Superior temporal gyrus (tissue), 1 donor: ENCODE measurements around the gene TBL2.
"Not testable (repeated sequence)": the region's sequence is repeated elsewhere in the genome, so short reads cannot be mapped to it uniquely, and the experiment has no call there.

Experiments used
- DNase-seq: peaks from one replicate; pipeline ENCODE4 v3.0.0-alpha.2; 2016; ENCODE audit errors: extremely low spot score

TBL2 gene

GRCh38 chr7:73606801-73607691 is 28.7 kb upstream of the TBL2 start:
- peak; percentile 62 for DNase-seq

DNA sequence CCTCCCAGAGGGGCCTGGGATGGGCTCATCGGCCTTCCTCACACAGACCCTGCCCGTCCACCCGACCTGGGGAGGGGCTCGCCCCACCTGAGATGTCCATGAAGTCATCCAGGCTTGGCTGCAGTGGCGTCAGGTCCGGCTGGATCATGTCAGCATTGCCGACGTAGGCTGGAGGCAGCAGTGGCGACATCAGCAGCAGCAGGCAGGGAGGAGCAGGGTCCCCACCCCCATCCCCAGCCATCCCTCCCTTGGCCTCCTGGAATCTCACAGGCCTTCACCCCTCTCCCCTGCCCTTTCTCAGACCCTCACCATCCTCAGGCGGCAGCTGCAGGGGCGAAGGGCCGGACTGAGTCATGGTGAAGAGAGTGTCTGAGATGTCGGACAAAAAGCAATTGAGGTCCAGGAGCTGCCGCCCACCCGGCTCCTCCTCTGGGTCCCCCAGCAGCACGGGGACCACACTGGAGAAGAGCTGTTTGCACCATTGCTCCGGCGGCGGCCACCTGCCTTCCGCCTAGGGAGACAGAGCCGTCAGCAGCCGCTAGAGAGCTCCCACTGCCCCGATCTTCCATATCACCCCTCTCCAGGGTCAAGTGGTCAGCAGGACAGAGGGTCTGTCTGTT is 27.3 kb upstream of the TBL2 start:
- DNase-seq, result no peak

GRCh38 chr7:73602721-73603651 is 24.6 kb upstream of the TBL2 start:
- DNase-seq, result no peak

GRCh38 chr7:73599916-73600315 is 21.5 kb upstream of the TBL2 start:
- DNase-seq, result no peak

GRCh38 chr7:73599151-73599882 is 20.9 kb upstream of the TBL2 start:
- DNase-seq, result no peak

- DNase-seq, result no peak
Observed at GRCh38 chr7:73597978-73598782, 19.8 kb upstream of the TBL2 start.

DNA sequence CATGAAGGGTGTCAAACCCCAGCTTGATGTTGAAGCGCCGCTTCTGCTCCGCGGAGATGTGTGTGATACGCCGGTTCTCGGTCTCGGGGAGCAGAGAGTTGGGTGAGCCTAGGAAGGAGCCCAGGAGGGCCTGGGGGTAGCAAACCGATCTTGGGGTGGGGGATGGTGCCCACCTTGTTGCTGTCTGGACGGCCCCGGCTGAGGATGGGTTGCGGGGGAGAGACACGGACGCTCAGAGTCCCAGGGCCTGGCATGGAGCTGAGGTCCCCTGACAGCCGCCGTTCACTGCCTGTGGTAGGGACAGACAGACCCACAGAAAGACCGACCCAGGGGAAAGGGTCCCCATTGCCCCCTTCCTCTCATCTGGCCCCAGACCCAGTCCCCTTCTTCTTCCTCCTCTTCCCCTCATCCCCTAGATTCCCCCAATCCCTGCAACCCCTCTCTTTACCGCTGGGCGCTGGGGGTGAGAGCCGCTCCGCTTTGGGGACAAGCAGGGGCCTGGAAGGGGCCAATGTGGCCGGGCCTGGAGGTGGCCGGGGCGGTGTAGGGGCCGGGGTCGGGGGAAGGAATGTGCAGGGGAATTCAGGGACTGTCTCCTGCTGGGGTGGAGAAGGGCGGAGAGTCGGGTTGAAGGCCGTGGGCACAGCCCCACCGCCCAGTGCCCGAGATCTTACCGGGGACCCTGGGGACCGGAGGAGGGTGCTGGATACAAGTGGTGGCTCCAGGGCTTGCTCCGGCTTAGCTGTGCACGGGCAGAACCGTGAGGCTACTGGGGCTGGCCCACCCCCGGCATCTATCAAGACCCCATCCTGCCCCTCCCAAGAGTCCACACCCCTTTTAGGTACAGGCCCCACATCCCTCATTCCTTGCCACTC is 18.0 kb upstream of the TBL2 start:
- DNase-seq, result no peak

GRCh38 chr7:73595358-73595757 is 17.0 kb upstream of the TBL2 start:
- DNase-seq, result no peak

DNA sequence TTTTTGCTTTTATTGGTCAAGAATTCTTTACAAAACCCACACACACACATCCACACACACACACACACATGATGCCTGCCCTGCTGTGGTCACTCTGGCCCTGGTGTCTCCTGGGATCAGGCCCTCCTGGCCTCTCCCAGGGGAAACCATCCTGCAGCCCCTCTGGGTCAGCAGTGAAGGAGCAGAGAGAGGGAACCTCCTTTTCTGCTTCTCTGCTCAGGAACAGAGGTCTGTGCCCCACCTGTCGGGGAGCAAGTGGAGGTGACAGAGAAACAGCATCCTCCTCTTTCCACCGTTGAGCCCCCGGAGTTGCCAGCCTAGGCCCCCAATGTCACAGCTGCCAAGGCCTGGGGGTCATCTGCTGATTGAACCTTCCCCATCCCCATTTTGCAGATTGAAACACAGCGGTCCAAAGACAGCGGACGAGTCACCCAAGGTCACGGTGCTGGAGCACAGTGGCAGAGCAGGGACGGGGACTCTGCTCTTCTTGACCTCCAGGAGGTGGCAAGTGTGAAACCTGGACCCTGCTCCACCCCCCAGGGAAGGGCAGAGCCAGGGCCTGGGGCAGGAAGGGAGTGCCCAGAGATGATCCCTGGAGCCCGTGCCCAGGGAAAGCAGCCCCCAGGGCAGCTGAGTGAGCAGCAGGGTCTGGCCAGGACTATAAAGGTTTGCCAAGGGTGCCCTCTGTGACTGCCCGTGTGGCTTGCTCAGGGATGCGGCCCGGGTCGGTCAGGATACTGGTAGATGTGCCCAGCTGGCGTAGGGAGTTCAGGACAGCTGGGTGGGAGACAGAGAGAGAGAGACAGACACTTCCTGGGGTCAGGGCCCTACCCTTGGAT is 15.0 kb upstream of the TBL2 start:
- DNase-seq, result no peak

DNA sequence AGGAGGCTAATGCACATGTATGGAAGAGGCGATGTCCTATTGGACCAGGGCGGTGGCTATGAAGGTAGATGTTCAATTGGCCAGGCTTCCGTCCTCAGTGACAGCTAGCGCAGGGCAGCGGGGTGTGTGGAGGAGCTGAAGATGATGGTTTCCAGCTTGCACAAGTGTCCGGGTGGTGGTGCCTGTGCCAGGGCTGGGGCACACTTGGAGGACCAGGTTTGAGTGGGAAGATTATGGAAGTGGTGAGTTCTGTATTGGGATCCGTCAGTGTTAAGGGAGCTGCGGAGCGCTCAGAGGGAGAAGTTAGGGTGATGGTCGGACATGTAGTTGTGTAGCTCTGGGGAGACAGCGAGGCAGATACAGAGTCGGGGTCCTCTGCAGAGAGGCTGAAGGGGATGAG is 8.5 kb upstream of the TBL2 start:
- DNase-seq, result no peak

DNA sequence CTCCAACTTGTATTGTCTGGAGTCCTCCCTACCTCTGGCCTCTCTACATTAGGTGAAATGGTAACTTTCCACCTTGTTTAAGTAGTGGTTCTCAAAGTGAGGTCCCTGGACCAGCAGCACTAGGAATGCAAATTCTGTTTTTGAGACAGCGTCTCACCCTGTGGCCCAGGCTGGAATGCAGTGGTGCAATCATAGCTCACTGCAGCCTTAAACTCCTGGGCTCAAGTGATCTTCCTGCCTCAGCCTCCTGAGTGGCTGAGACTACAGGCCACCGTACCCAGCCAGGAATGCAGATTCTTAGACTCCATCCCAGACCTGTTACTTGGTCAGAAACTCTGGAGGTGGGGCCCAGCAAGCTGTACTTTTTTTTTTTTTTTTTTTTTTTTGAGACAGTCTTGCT is 6.8 kb upstream of the TBL2 start:
- DNase-seq, result no peak

DNA sequence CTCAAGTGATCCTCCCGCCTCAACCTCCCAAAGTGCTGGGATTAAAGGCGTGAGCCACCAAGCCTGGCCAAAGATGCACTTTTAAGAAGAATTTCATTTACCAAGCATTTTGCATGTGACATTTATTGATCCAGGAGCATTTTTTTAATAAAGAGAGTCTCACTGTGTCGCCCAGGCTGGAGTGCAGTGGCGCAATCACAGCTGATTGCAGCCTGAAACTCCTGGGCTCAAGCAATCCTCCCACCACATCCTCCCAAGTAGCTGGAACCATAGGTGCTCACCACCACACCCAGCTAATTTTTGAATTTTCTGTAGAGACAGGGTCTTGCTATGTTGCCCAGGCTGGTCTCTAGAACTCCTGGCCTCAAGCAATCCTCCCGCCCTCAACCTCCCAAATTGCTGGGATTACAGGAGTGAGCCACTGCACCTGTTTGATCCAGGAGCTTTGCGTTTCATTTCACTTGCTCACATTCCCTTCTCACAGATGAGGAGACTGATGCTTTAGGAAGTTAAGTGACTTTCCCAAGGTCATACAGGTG is 4.4 kb upstream of the TBL2 start:
- DNase-seq, result no peak

DNA sequence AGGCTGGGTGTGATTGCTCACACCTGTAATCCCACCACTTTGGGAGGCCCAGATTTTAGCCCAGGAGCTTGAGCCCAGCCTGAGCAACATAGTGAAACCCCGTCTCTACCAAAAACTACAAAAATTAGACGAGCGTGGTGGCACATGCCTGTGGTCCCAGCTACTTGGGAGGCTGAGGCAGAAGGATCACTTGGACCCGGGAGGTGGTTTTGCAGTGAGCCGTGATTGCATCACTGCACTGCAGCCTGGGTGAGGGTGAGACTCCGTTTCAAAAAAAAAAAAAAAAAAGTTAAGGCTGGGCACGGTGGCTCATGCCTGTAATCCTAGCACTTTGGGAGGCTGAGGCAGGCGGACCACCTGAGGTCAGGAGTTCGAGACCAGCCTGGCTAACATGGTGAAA is 2.6 kb upstream of the TBL2 start:
- not testable (repeated sequence) for DNase-seq

- no peak for DNase-seq
Observed at GRCh38 chr7:73577627-73578341, 595 bp downstream of the TBL2 start.

DNA sequence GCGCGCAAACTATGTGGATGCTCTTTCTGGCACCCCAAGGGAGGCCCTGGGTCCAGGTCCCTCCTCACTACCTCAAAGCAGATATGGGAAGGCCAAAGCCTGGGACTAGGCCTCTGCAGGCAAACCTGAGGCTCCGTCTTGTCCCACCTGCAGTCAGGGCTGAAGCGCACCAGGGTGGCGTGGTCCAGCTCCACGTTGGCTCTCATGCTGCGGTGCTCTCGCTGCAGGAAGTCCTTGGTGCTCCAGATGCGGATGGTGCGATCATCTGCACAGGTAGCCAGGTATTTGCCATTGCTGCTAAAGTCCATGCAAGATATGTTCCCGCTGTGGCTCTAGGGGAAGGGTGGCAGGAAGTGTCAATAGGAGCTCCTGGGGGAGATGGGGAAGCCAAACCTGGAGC is 4.6 kb downstream of the TBL2 start:
- DNase-seq, result no peak

DNA sequence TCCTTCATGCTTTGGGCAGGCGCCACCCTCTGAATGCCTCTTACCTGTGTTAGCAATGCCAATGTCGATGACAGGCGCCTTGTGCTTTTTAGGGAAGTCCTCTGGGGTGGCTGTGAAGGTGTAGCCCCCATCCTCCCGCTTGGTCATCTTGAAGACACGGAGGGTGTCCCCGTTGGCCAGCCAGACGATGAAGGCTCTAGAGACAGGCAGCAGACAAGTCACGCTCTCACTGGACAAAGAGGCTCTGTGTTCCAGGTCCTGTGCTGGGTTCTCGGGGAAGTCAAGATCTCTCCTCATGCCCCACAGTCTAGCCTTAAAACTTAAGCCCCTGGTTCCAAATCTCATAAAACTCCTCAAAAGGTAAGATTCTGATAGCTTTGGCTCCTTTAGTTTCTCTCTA is 5.1 kb downstream of the TBL2 start:
- DNase-seq, result no peak

DNA sequence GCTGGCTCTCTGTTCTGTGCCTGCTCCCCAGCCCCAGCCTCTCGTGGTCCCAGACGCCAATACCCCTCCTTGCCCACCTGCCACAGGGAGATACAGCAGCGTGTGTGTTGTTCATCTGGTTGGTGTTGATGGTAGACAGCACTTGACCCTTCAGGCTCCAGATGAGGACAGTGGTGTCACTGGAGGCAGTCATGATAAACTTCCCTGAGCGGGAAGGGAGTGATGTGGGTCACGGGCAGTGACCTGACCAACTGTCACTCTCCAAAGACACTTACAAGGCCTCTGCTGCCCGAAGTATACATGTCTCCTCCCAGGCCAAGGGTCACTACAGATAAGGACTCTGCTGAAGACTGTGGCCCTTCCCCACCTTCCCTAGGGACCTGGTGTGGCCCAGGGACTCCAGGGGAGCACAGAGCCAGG is 5.6 kb downstream of the TBL2 start:
- DNase-seq, result no peak

GRCh38 chr7:73570977-73571376 is 7.4 kb downstream of the TBL2 start:
- no peak for DNase-seq
